GM12801 (cell line): Measurements from ENCODE around the gene VWF.

Experiments
- CTCF ChIP-seq: IDR thresholded peaks from one replicate; pipeline ENCODE4 v1.5.1; 2011; ENCODE audit warnings: control low read depth; ENCODE audit not compliant: insufficient read length; ENCODE audit errors: extremely low read depth

VWF gene

GRCh38 chr12:6061660-6062059 is 62.8 kb downstream of the VWF start:
- no peak for TF ChIP-seq CTCF

- no peak for TF ChIP-seq CTCF
These were observed 64.5 kb downstream of the VWF start for GRCh38 chr12:6059860-6060565.

GRCh38 chr12:6059221-6059620 is 65.2 kb downstream of the VWF start:
- TF ChIP-seq CTCF: no peak

DNA sequence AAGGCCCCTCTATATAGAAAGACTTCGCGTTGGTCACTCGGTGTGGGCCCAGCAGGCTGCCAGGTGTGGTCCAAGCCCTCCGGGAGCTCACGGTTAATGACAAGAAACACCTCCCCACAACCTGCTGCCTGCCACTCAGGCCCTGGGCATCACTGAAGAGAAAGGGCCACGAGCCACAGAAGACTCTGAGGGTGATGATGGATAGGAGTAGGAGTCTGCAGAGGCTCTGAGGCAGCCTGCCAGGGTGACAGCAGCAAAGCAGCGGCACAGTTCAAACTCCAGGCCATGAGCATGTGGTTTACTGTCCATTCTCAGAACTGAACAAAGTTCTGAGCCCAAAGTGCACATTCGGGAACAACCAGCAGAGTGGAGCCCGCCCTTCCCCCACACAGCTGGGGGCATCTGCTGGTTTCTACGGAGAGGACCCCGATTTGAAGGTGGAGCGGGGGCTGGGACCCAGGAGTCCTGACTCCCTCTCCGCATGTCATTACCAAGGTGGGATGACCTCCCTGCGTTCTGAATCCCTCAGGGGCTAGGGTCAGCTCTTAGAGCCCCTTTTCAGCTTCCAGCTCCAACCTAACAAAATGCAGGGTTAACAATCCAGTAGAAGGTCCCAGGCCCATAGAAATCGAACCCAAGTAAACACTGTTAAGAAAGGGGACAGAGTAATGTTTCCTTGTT is 65.8 kb downstream of the VWF start:
- no peak for TF ChIP-seq CTCF

- TF ChIP-seq CTCF: no peak
These were observed 66.8 kb downstream of the VWF start for GRCh38 chr12:6057700-6058099.

- TF ChIP-seq CTCF: no peak
These were observed 67.8 kb downstream of the VWF start for GRCh38 chr12:6056406-6057240.

DNA sequence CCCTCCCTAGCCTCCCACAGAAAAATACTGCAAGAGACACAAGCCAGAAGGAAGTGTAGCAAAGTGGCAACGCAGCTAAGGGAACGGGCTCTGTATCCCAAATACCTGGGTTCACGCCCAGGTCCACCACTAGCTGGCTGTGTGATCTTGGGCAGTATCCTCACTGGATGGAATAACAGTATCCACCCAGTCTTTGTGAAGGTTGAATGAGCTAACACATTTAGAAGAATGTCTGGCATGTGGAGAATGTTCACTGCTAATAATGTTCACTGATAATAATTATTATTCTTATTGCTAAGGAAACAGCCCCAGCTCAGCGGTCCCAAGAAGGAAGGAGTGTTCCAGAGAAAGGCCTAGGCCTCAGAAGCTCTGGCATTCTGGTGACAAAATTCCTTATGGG is 70.9 kb downstream of the VWF start:
- no peak for TF ChIP-seq CTCF
